Adrenal gland (tissue), 12 donors: ENCODE results near the gene FSHB. TPM values are rescaled to one million over a fixed set of nuclear protein-coding genes. Genes with fewer than 3 reads are reported as not detected.
"Not testable (repeated sequence)": the region's sequence is repeated elsewhere in the genome, so short reads cannot be mapped to it uniquely, and the experiment has no call there.

Experiments used
- DNase-seq, 7 donors: peaks; one replicate each; pipeline ENCODE4 v3.0.0-alpha.2; 2019 to 2020
- H3K27ac ChIP-seq, 5 donors: fragments of 200-600 bp; sonication (generic) in 4 of 5; 1 replicate in 3 of 5; 2 replicates in 2 of 5; pipeline versions ENCODE4 v1.5.1 to v1.8.0; 2016 to 2020; ENCODE audit warnings: mild to moderate bottlenecking in 1 of 5
- H3K27me3 ChIP-seq: fragments of 200-600 bp; 2 replicates; pipeline ENCODE4 v1.8.0; 2021
- H3K36me3 ChIP-seq, 2 donors: fragments of 200-600 bp; replicated peaks in 1 of 2; 1 replicate in 1 of 2; 2 replicates in 1 of 2; pipeline versions ENCODE4 v1.5.1 to v1.8.0; 2018 to 2022
- H3K4me1 ChIP-seq, 2 donors: fragments of 200-600 bp; replicated peaks in 1 of 2; 1 replicate in 1 of 2; 2 replicates in 1 of 2; pipeline versions ENCODE4 v1.5.1 to v1.8.0; 2018 to 2021
- H3K4me3 ChIP-seq, 4 donors: fragments of 200-600 bp; sonication (generic) in 3 of 4; one replicate each; pipeline ENCODE4 v1.5.1; 2016 to 2018
- H3K9me3 ChIP-seq, 3 donors: fragments of 200-600 bp; sonication (generic) in 1 of 3; replicated peaks in 1 of 3; 1 replicate in 2 of 3; 2 replicates in 1 of 3; pipeline versions ENCODE4 v1.5.1 to v1.8.0; 2016 to 2021
- CTCF ChIP-seq, 6 experiments: fragments of 450-650 bp in 4 of 6; fragments of 200-600 bp in 2 of 6; sonication (generic) in 1 of 6; IDR thresholded peaks; 1 replicate in 5 of 6; 2 replicates in 1 of 6; pipeline versions ENCODE4 v1.5.1 to v1.8.0; 2016 to 2021; ENCODE audit warnings: antibody characterized with exemption in 6 of 6, mild to moderate bottlenecking in 2 of 6, moderate library complexity in 1 of 6
- POLR2A ChIP-seq, 2 donors: fragments of 450-650 bp; IDR thresholded peaks; one replicate each; pipeline ENCODE4 v1.6.1; 2017; ENCODE audit warnings: antibody characterized with exemption in 2 of 2, mild to moderate bottlenecking in 2 of 2, moderate library complexity in 1 of 2
- WGBS, 4 donors: extraction: QIAGEN DNeasy Blood & Tissue Kit in 2 of 4; methylation state at CpG; one replicate each; pipeline versions ENCODE4 v1.1.5 to v1.1.7; 2013 to 2017; 5-methylcytosine and 5-hydroxymethylcytosine counted together
- intact Hi-C, 2 donors: fragments of 100-400 bp; cut with DNase I; formaldehyde crosslinking; loops; one replicate each; pipeline versions ENCODE4 v1.14.1 to v1.15.0; 2022 to 2023
- polyA plus RNA-seq, 3 donors: library from polyadenylated mRNA; stranded (reverse); fragments of 200-250 nt in 2 of 3; fragments of 350-450 nt in 1 of 3; fragmentation: Illumina TruSeq in 1 of 3; extraction: RNeasy Lipid Tissue Mini Kit (QIAGEN cat#74804) in 1 of 3; gene quantifications; one replicate each; pipeline ENCODE4 v1.2.3, GENCODE V29; 2013 to 2014
- total RNA-seq, 9 donors: library from RNA; depleted of rRNA in 4 of 9; stranded (reverse); fragments of >200 nt in 4 of 9; fragments of 120-200 nt in 1 of 9; fragmentation: NEBNext Ultra II Directional in 1 of 9; extraction: Animal tissue kit (Norgen Biotek cat#: 25700) in 1 of 9; gene quantifications; one replicate each; pipeline versions ENCODE4 v1.1.0 to v1.2.4, GENCODE V29; 2013 to 2023
- donor health status: healthy with polysubstance abuse.
- donor health status: Bipolar disorder and iron deficiency.
- donor health status: DM: yes; HTN: yes; CAD: no.
- donor health status: DM: no; HTN: no; CAD: no.
- donor health status: DM: no; HTN: no; CAD: no.
- donor health status: DM: yes; HTN: yes; CAD: no.

FSHB gene
- total and polyA plus RNA-seq, 12 donors = not detected

GRCh38 chr11:30261821-30262220 is 31.0 kb downstream of the FSHB start:
- Histone ChIP-seq H3K9me3 (no peaks in the 10 kb centered on the region), H3K27me3 (no peaks in the 10 kb centered on the region), H3K36me3 (no peaks in the 10 kb centered on the region), H3K27ac (no peak overlapping the region), H3K4me1 (no peaks in the 10 kb centered on the region), H3K4me3 (no peak overlapping the region)
- WGBS, 4 donors = 24 to 40% (median 31%) methylated on average over 1 of the region's 1 CpG
- DNase-seq = no peak
- TF ChIP-seq CTCF (IDR thresholded peaks at IDR 0.05) = no peak
- no peak for TF ChIP-seq POLR2A (IDR thresholded peaks at IDR 0.05)
- intact Hi-C loops = no loop called here

- H3K4me1 ChIP-seq, H3K9me3 ChIP-seq, intact Hi-C loops, DNase-seq, H3K27me3 ChIP-seq, H3K27ac ChIP-seq, H3K36me3 ChIP-seq, H3K4me3 ChIP-seq: not testable (repeated sequence)
- WGBS, 4 donors = 88 to 100% (median 89%) methylated on average over 2 to 9 of the region's 9 CpGs
Measured at GRCh38 chr11:30268638-30269037, 37.8 kb downstream of the FSHB start.

- no peaks in the 10 kb centered on the region for H3K9me3 ChIP-seq
- intact Hi-C loops = no loop called here
- no peak overlapping the region for H3K4me3 ChIP-seq
- no peak overlapping the region for H3K27ac ChIP-seq
- H3K36me3 ChIP-seq = no peaks in the 10 kb centered on the region
- H3K27me3 ChIP-seq = no peaks in the 10 kb centered on the region
- TF ChIP-seq POLR2A (IDR thresholded peaks at IDR 0.05) = no peak
- TF ChIP-seq CTCF (IDR thresholded peaks at IDR 0.05) = no peak
- H3K4me1 ChIP-seq = no peaks in the 10 kb centered on the region
- no peak for DNase-seq
Measured at GRCh38 chr11:30270671-30271070, 39.9 kb downstream of the FSHB start.

- H3K4me1 ChIP-seq = no peaks in the 10 kb centered on the region
- H3K27ac ChIP-seq = no peak overlapping the region
- no peaks in the 10 kb centered on the region for H3K27me3 ChIP-seq
- H3K9me3 ChIP-seq = no peaks in the 10 kb centered on the region
- TF ChIP-seq POLR2A (IDR thresholded peaks at IDR 0.05) (no peak), CTCF (IDR thresholded peaks at IDR 0.05) (no peak)
- DNase-seq = no peak
- no peak overlapping the region for H3K4me3 ChIP-seq
- no peaks in the 10 kb centered on the region for H3K36me3 ChIP-seq
- intact Hi-C loops = no loop called here
Measured at GRCh38 chr11:30277176-30277575, 46.4 kb downstream of the FSHB start.

- H3K4me1 ChIP-seq = no peaks in the 10 kb centered on the region
- no peak overlapping the region for H3K27ac ChIP-seq
- TF ChIP-seq POLR2A (IDR thresholded peaks at IDR 0.05) = no peak
- no peak for TF ChIP-seq CTCF (IDR thresholded peaks at IDR 0.05)
- intact Hi-C loops = no loop called here
- H3K36me3 ChIP-seq = no peaks in the 10 kb centered on the region
- H3K4me3 ChIP-seq = no peak overlapping the region
- H3K9me3 ChIP-seq = no peaks in the 10 kb centered on the region
- no peak for DNase-seq
- WGBS, 4 donors = 71 to 89% (median 84%) methylated on average over 2 of the region's 2 CpGs
- H3K27me3 ChIP-seq = no peaks in the 10 kb centered on the region
Measured at GRCh38 chr11:30279796-30280195, 49.0 kb downstream of the FSHB start.
